Kidney (tissue), 14 donors: ENCODE measurements around the gene SERTAD1. TPM values are rescaled to one million over a fixed set of nuclear protein-coding genes. Genes with fewer than 3 reads are reported as not detected.

ENCODE experiments used
- DNase-seq, 5 donors: peaks; one replicate each; pipeline ENCODE4 v3.0.0-alpha.2; 2013 to 2020
- FAIRE-seq: peaks from 2 replicates; lab custom pipeline; 2012; peaks lifted over from hg19 to GRCh38; lab: Jason Lieb, UNC
- H3K27ac ChIP-seq, 2 donors: one replicate each; pipeline ENCODE4 v1.7.0; 2013; ENCODE audit warnings: low read depth in 2 of 2, low read length in 2 of 2, inconsistent platforms in 1 of 2
- H3K27me3 ChIP-seq: one replicate; pipeline ENCODE4 v1.7.1; 2013; ENCODE audit warnings: low read length, inconsistent platforms; ENCODE audit not compliant: control insufficient read depth, insufficient read depth
- H3K36me3 ChIP-seq, 3 donors: one replicate each; pipeline versions ENCODE4 v1.7.0 to v1.7.1; 2013; ENCODE audit warnings: low read length in 3 of 3, control low read depth in 1 of 3, inconsistent platforms in 1 of 3; ENCODE audit not compliant: insufficient read depth in 3 of 3, control insufficient read depth in 2 of 3
- H3K4me1 ChIP-seq, 3 donors: one replicate each; pipeline versions ENCODE4 v1.7.0 to v1.7.1; 2013; ENCODE audit warnings: low read length in 3 of 3, inconsistent platforms in 1 of 3, low read depth in 1 of 3; ENCODE audit not compliant: control insufficient read depth in 2 of 3, insufficient read depth in 2 of 3
- H3K4me3 ChIP-seq, 3 donors: one replicate each; pipeline versions ENCODE4 v1.7.0 to v1.8.1; 2013; ENCODE audit warnings: low read length in 3 of 3, control low read depth in 1 of 3, inconsistent platforms in 1 of 3
- H3K9ac ChIP-seq, 3 donors: one replicate each; pipeline versions ENCODE4 v1.7.0 to v1.7.1; 2013; ENCODE audit warnings: low read length in 3 of 3, control low read depth in 1 of 3, inconsistent platforms in 1 of 3
- H3K9me3 ChIP-seq, 3 donors: one replicate each; pipeline versions ENCODE4 v1.7.0 to v1.7.1; 2013; ENCODE audit warnings: low read length in 3 of 3, control low read depth in 1 of 3, inconsistent platforms in 1 of 3; ENCODE audit not compliant: control insufficient read depth in 2 of 3, insufficient read depth in 1 of 3
- CTCF ChIP-seq: IDR thresholded peaks from 3 replicates; pipeline ENCODE4 v1.5.1; 2012; ENCODE audit warnings: mild to moderate bottlenecking, moderate library complexity, borderline replicate concordance; ENCODE audit not compliant: insufficient read depth; ENCODE audit errors: extremely low read depth
- intact Hi-C: fragments of 100-400 bp; cut with DNase I; formaldehyde crosslinking; loops from one replicate; pipeline ENCODE4 v1.11.1; 2022
- polyA plus RNA-seq: library from polyadenylated mRNA; stranded (reverse); fragments of 350-450 nt; fragmentation: Illumina TruSeq; extraction: RNeasy Lipid Tissue Mini Kit (QIAGEN cat#74804); gene quantifications from one replicate; pipeline ENCODE4 v1.2.3, GENCODE V29; 2014; ENCODE audit warnings: low read depth, low replicate concordance; ENCODE audit not compliant: insufficient read depth
- total RNA-seq: library from RNA; stranded (reverse); fragmentation: NEBNext Ultra II Directional; extraction: Animal tissue kit (Norgen Biotek cat#: 25700); gene quantifications from one replicate; pipeline ENCODE4 v1.2.1, GENCODE V29; 2021
- donor health status: control.
- donor health status: control.
- donor health status: control.
- donor health status: control.
- donor health status: control.
- donor health status: DM: yes; HTN: yes; CAD: no.
- donor health status: Normal renal cell carcinoma (clear cell type).

The SERTAD1 gene
- total and polyA plus RNA-seq, 2 donors from 2014 or later = 14.8 to 18.2 TPM

DNA sequence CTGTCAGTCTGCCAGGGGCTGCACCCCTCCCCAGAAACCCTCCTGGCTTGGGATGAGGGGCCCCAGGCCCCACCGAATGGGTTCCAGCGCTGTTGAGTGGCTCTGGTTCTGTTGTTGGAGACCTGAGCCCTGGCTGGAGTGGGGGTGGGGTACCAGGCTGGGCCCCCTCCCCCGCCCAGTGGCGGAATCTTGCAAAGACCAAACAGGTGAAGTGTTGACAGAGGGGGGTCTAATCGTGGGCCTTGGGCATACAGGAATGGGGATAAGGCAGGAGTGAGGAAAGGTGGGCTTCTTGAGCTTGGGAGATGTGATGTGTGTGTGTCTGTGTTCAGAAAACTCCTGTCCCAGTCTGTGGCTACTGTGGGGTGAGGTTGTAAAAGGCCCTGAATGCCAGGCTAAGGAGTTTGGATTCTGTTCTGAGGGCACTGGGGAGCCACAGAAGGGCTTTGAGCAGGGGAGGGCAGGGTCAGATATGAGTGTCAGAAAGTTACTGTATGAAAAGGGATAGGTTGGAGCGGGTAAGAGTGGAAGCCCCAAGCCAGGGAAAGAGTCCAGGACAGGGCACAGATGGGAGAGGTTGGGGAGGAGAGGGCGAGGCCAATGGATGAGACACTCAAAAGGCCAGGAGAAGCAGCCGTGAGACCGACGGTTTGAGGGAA lies 35.6 kb downstream of the SERTAD1 start, which contains the start of gene HIPK4:
TSS of gene HIPK4 (minus strand) at position 98 of the 659 bp plus-strand sequence. CDS start 279 bp downstream, outside the sequence.
- no peaks in the 10 kb centered on the region for H3K4me1 ChIP-seq
- H3K27ac ChIP-seq = no peak within 1 kb of the TSS
- no peaks in the 10 kb centered on the region for H3K9me3 ChIP-seq
- no peak for DNase-seq
- intact Hi-C loops = no loop called here
- no peak within 1 kb of the TSS for H3K4me3 ChIP-seq
- no peak for FAIRE-seq
- no peak within 1 kb of the TSS for H3K9ac ChIP-seq
- no peaks in the 10 kb centered on the region for H3K36me3 ChIP-seq
- TF ChIP-seq CTCF = no peak
- no peaks in the 10 kb centered on the region for H3K27me3 ChIP-seq

DNA sequence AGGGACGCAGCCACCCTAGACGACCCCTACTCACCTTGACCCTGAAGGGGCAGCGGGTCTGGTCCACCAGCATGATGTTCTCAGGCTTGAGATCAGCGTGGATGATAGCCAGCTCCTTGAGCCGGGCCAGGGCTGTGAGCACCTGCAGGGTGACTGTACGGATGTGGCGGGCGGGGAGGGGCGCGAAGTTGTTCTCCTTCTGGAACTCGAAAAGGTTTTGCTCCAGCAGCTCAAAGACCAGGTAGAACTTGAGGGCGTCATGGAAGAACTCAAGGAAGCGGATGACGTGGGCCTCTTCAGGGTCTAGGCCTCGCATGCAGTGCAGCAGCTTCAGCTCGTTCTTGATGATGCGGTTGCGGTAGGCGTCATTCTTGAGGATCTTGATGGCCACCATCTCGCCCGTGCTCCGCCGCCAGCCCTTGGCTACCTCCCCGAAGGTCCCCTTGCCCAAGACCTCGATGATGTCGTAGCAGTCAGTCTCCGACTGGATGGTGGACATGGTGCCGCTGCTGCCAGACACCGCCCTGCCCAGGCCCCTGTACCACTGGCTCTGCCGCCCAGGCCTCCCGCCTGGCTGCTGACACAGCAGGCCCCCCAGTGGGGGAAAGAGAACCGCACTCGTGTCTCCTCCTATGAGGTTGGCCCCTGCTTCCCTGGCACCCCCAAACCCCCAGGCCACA lies 36.2 kb downstream of the SERTAD1 start:
- Histone ChIP-seq H3K27me3 (no peaks in the 10 kb centered on the region), H3K4me3 (no peak overlapping the region), H3K4me1 (no peaks in the 10 kb centered on the region), H3K9me3 (no peaks in the 10 kb centered on the region), H3K27ac (no peak overlapping the region), H3K36me3 (no peaks in the 10 kb centered on the region), H3K9ac (no peak overlapping the region)
- DNase-seq (no peak), FAIRE-seq (no peak)
- no peak for TF ChIP-seq CTCF
- intact Hi-C loops = no loop called here

DNA sequence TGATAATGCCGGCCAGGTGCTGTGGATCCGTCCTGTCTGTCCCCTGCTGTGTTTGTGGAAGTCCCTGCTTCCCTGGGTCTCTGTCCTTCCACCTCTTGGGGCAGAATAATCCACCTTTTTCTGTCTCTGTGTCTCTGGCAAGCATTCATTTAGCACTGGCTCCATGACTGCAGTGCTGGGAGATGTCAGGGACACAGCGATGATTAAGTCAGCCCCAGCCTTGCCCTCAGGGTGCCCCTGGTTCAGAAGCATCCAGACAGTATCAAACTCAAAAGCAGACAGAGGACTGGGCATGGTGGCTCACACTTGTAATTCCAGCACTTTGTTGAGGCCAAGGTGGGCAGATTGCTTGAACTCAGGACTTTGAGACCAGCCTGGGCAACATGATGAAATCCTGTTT lies 37.3 kb downstream of the SERTAD1 start:
- no peaks in the 10 kb centered on the region for H3K36me3 ChIP-seq
- no peaks in the 10 kb centered on the region for H3K4me1 ChIP-seq
- H3K27ac ChIP-seq = no peak overlapping the region
- no peaks in the 10 kb centered on the region for H3K27me3 ChIP-seq
- FAIRE-seq = no peak
- no peaks in the 10 kb centered on the region for H3K9me3 ChIP-seq
- no peak for TF ChIP-seq CTCF
- intact Hi-C loops = no loop called here
- no peak overlapping the region for H3K4me3 ChIP-seq
- H3K9ac ChIP-seq = no peak overlapping the region
- no peak for DNase-seq
